NOMO-1 (cell line): ENCODE measurements around the gene OXLD1.
A peak's percentile ranks its signal among the peaks of the same experiment; 100 is the strongest.

Experiments used
- DNase-seq, 2 experiments: peaks; one replicate each; lab custom pipeline; 2025; ENCODE audit not compliant: unreplicated experiment in 2 of 2; lab: John Stamatoyannopoulos, UW

Gene OXLD1

DNA sequence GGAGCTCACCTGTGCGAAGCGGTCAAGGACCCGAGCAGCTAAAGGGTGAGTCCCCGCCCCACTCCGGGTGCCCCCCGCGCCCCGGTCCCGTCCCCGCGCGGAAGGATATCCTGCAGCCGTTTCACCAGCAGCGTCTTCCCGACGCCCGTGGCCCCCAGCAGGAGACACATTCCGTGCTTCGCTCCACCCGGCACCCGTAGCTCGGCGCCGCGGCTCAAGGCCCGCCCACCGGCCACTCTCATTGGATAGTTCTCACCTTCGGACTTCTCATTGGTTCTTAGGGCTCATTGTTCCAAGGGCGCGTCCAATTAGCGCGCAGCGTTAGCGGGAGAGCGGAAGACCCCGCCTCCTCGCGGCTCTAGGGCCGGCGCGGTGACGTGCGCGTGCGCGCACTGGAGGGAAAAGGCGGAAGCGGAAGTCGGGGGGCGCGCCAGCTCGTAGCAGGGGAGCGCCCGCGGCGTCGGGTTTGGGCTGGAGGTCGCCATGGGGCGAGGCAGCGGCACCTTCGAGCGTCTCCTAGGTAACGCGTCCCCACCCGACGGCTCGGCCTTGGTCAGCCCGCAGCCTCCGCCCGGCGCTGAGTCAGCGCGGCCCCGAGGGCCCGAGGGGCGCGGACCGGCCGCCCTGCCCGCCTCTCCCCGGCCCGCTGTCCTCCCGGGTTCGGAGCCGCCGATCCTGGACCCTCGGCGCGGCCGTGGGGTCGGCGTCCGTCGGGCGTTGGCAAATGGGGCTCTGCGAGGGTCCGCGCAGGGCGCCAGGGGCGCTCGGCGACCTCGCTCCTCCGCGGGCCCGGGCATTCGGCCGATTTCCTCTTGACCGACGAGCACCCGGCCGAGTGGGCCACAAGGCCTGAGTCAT is 17.4 kb upstream of the OXLD1 start, which contains the start of the genes ARL16 and HGS:
TSS of gene ARL16 (minus strand) at position 214 of the 858 bp plus-strand sequence. CDS start at position 170, 44 bp downstream.
TSS of gene HGS (plus strand) at position 428 of the 858 bp plus-strand sequence. CDS start at position 484, 56 bp downstream.
- DNase-seq = peak; percentile 98 to 99

DNA sequence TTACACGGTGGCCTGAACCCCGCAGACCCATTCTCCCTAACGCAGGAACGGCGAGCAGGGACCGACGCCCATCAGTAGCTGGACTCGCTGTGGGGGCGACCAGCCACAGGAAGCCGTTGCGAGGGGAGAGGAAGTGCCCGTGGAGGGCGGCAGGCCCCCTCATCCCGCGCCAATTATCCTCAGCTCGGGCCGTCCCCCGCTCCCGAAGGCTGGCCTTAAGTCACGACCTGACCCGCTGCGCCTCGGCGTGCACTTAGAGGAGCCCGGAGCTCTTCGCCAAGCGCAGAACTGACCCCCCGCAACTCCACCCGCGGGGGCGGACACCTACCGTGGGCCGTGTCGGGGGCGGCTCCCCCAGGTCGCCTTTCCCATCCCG is 16.8 kb upstream of the OXLD1 start:
- DNase-seq = no peak

DNA sequence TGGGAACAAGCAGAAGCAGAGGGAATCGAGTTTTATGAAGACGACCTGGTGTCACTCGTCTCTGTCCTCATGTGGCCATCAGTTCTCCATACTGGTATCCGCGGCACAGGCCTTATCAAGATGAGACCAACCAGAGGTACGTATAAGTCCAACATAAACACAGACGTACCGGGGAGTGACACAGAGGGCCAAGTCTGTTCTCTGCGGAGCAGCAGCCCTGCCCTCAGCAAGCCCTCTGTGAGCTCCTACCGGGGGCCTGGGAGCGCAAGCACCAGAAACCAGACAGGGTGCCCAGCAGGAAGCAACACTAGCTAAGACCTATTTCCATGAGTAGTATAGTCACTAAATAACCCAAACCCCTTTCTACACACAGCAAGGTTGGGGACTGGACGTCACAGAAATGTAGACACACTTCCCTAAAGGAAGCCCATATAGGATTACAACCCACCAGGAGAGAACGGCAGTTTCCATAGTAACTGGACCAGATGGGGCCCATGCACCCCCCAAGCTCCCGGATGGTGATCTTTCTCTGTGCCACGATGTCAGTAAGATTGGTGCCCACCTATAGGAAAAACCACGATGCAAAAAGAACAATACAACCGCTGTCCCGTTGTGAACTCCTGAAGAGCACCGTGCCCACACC is 16.3 kb upstream of the OXLD1 start:
- DNase-seq = no peak

DNA sequence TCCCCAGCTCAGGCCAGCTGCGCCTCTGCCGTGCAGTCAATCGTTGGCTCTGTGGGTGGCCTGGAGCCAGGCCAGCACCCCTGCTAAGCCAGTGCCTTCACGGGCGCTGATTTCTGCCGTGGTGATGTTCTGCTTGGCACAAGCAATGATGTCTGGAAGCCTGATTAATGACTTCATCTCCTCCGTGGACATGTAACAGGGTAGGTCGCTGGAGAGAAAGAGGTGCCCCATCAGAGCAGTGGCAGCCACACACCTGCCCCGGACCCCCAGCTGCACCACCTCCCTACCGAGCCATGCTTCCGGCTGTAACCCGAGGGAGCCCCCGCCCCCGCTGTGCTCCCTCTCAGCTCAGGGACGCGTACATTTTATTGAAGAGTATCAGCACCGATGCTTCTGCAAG is 15.3 kb upstream of the OXLD1 start:
- DNase-seq = no peak

DNA sequence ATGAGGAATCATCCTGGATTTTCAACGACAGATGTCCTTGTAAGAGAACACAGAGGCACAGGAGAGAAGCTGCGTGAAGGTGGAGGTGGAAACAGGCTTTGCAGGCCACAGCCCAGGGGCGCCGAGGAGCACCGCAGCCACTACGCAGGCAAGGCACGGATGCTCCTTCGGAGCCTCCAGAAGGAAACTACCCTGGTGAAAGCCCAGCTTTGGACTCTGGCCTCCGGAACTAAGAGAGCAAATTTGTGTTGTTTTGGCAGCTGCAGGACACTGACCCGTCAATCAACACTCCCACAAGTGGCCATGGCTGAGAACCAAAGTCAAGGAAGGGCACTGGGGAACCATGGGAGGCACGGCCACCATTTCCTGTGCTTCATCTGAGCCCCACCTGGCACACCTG is 13.7 kb upstream of the OXLD1 start:
- no peak for DNase-seq

DNA sequence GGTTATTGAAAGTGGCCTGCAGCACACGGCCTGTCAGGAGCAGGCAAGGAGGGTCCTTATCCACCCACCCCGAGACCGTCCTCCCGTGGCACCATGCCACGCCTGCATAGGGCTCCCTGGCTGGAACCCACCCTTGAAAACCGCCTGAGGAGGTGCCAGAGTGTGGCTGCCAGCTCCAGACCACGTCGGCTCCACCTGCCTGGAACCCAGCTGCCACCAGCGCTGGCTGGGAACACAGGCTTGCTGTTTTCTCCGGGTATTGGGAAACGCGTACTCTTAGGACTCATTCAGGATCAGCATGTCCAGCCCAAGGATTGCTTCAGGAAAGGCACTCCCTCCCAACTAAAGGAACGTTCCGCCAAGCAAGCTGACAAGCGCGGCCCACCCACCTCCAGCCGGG is 10.5 kb upstream of the OXLD1 start:
- DNase-seq = no peak

DNA sequence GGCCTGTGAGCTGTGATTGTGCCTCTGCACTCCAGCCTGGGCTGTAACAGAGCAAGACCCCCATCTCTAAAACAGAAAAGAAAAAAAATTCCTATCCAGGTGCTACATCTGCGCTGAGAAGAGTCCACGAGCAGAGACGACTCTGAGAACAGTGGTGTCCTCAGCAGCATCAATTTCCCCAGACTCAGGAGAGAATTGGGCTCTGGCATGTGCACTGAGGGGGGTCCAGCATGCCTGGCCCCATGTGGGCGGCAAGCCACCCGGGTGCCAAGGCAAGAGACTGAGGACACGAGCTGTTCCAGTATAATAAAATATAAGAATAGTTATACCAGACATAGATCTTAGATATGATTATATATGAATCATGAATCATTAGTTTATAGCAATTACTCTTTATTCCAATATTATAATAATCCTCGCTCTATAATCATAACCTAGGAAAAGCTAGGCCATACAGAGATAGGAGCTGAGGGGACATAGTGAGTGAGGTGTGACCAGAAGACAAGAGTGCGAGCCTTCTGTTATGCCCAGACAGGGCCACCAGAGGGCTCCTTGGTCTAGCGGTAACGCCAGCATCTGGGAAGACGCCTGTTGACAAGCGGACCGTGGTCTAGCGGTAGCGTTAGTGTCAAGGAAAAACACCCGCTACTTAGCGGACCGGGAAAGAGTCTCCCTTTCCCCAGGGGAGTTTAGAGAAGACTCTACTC is 9.3 kb upstream of the OXLD1 start:
- peak in 1 of 2 experiments; percentile 13 for DNase-seq

DNA sequence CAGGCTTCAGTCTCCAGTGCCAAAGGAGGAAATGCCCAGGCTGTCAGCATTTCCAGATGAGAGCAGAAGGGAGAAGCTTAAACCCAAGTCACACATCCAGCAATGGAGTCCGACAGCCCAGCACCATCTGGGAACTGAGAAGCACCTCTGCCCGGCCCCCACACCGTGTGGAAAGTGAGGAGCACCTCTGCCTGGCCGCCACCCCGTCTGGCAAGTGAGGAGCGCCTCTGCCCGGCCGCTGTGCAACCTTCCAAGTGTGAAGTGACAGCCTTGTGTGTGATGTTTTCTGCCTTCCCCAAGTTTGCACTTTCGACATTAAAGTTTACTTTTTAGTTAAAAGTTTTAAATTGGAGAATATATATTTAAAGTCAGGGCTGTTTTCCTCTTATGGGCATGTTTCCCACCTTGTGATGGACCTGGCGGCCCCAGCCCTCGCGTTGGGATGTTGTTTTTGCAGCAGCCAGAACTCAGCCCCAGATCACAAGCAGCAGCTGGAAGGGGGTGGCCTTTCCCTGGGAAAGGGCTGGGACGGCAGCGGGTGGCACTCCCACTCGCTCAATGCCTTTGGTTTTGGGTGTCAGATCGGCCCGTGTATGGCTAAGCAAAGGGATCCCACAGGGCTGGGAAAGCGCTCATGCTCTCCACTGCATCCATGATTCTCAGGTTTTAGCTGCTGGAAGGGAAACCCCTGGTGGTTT is 7.3 kb upstream of the OXLD1 start:
- no peak for DNase-seq

DNA sequence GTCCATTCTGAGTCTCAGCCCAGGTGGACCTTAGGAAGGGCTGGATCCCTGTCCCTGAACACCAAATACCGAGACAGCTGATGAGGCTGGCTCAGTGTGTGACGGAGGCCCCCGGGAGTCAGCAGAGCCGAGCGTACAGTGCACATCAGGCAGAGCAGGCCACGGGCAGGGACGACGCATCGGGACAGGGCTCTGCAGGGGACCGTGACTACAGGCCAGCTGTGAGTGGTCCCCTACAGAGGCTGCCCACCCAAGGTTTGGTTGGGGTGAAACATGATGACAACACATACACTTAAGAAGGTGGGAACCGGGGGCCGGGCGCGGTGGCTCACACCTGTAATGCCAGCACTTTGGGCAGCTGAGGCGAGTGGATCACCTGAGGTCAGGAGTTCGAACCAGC is 6.5 kb upstream of the OXLD1 start:
- DNase-seq = no peak

DNA sequence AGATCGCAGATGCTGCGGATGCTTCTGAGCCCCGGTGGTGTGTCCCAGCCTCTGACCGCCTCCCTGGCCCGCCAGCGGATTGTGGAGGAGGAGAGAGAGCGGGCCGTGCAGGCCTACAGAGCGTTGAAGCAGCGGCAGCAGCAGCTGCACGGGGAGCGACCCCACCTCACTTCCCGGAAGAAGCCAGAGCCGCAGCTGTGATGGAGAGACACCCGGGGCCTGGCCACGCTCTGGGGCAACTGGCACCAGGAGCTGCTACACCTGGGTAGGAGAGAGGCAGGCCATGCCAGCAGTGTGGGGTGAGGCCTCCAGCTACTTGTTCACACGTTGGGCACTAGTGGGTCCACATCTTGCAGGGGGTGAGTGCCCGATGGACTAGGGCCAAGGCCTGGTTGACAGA is 6.1 kb upstream of the OXLD1 start:
- DNase-seq = no peak

DNA sequence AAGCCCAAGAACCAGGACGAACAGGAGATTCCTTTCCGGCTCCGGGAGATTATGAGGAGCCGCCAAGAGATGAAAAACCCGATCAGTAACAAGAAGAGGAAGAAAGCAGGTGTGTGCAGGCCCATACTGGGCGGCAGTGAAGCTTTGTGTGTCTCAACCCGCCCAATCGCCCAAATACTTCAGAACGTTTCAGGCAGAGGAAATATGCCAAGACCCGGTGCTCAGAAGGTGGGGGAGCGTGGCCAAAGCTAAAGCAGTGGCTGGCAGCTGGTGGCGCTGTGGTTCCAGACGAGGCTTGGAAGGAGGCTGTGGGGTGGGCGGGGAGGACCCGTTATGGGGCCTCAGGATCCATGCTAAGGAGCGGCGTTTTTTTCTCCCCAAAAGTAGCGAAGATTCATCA is 1.3 kb upstream of the OXLD1 start:
- DNase-seq = peak; percentile 10 to 54

DNA sequence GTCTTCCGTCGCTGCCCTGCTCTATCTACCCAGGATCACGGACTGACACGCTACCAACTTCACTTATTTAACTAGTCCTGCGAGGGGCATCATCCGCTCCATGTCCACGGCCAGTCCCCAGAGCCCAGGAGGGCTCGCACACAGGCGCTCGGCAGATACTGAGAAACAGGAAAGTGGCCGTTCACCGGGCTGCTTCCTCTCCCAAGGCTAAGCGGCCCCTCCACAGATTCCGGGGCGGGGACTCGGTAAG is 388 bp downstream of the OXLD1 start:
- DNase-seq = peak in 1 of 2 experiments; percentile 44

DNA sequence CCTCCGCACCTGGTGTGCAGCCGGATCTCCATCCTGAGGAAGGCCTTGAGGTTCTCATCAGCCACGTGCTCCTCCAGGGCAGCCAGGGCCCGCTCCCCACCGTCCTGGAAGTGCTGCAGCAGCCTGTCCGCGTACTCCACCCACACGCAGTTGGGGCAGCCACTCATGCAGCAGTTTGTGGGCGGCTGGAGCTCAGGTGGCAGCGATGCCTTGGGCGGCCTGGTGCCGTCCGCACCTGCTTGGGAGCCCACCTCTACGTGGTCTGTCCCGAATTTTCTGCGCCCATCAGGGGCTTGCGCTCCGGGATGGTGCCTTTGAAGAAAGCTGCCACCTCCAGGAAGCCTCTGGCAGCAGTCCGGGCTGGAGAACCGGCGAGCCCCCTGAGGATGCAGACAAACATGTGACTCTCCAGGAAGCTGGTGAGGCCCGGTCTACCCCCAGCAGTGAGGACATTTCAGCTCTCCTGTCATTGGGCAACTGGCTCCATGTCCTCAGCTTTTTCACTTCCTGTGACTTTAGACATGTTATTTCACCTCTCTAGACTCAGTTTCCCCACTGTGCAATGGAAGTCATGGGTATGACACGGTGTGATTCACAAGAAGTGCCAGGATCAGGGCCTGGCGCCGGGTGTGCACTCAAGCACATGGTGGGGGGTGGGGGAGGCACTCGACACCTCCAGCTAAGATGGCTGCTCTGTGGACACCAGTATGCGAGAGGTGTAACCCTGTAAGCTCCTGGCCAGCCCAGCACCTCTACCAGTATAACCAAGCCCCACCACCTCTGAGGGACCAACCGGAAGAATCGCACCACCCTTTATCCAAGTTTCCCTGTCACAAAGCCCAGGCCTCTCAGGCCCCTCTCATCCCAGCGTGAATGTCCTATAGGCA is 957 bp downstream of the OXLD1 start:
- peak in 1 of 2 experiments; percentile 18 for DNase-seq

DNA sequence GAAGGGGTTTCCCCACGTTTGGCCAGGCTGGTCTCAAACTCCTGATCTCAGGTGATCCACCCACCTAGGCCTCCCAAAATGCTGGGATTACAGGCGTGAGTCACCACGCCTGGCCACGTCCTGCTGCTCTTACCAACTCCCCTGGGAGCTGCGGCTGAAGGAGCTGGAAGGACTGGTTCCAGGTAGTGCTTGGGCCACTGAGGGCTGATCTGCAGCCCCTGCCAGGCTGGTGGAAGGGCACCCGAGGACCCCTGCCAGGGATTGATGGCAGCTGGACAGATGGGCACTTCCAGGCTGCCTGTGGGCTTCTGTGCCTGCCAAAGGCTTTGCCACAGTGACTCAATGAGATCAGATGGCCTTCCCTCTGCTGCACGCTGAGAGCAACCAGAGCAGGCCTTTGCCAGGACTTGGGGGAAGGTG is 2.3 kb downstream of the OXLD1 start:
- no peak for DNase-seq

DNA sequence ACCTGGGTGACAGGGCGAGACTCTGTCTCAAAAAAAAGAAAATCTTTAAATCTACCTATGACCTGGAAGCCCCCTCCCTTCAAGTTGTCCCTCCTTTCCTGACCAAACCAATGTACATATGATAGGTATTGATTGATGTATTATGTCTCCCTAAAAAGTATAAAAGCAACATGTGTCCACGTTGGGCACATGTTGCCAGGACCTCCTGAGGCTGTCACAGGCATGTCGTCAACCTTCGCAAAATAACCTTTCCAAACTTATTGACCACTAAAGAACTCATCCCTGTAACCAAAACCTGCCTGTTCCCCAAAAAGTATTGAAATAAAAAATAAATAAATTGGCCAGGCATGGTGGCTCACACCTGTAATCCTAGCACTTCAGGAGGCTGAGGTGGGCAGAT is 4.4 kb downstream of the OXLD1 start:
- no peak for DNase-seq

DNA sequence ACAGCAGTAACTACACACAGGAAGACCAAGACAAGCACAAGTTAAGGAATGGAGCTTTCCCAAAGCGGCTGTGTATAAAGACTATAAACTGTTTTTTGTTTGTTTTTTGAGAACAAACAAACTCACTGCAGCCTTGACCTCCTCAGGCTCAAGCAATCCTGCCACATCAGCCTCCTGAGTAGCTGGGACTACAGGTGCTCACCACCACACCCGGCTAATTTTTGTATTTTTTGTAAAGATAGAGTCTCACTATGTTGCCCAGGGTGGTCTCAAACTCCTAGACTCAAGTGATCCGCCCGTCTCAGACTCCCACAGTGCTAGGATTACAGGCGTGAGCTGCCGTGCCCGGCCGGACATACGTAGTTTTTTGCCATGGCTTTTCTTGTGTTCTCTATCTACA is 6.0 kb downstream of the OXLD1 start:
- no peak for DNase-seq

DNA sequence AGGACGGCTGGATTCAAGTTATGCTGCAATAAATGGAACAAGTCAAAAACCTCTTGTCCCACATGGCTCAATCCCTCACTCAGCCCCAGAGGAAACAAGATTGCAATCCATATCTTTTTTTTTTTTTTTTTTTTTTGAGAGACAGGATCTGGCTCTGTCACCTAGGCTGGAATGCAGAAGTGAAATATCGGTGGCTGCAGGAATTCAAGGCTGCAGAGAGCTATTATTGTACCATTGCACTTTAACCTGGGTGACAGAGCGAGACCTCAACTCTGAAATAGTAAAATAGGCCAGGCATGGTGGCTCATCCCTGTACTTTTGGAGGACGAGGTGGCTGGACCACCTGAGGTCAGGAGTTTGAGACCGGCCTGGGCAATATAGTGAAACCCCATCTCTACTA is 7.4 kb downstream of the OXLD1 start:
- DNase-seq = no peak

DNA sequence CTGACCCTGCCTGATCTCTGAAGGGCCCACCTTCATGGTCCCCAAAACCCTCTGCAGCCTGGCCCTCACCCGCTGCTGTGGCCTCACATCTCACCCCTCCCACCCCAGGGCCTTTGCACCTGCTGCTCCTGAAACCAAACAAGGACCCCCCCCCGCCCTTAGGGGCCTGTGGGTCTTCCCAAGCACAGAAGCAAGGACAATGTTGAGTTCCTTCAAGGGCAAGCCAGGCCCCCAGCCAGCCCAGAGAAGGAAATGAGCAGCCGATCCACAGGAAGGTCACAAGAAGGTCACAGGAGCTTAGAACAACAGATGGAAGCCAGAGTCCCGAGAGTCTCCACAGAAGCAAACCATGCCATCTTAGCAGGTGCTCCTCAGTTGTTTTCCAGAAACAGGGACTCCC is 9.6 kb downstream of the OXLD1 start:
- no peak for DNase-seq

DNA sequence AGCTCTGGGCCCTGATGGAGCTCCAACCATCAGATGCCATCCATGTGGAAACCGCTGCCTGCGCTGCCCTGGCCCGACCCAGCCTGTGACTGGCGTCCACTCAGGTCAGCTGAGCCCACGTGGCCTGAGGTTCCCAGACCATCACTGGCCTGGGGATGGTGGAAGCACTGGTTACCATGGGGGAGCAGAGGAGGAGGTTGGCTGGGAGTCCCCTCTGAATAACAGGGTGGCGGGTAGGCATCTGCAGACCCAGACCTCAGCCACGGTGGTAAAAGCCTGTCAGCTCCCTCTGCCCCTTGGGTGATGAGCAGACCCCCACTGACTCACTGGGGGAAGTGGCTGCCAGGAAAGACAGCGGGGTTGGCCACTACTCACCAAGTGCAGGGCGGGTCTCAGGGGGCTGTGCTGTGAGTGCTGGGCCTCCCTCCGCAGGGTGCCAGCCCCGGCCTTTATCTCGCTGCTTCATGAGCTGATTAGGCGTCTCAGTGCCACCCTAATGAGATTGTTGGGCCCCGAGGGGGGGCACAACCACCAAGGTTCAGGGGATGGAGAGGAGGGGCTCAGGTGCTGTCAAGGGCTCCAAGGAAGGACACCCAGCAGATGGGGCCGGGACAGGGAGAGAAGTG is 10.2 kb downstream of the OXLD1 start, which contains the start of gene PDE6G:
TSS of gene PDE6G (minus strand) at position 425 of the 626 bp plus-strand sequence. CDS start 3,237 bp downstream, outside the sequence.
- DNase-seq = no peak
